Astrocyte (in vitro differentiated cells and primary cell): Measurements from ENCODE around the gene CHCHD6. TPM values are rescaled to one million over a fixed set of nuclear protein-coding genes. Genes with fewer than 3 reads are reported as not detected.
A peak's percentile ranks its signal among the peaks of the same experiment; 100 is the strongest.

Experiments used
- DNase-seq: peaks from one replicate; pipeline ENCODE4 v3.0.0-alpha.2; 2010; ENCODE audit warnings: low read depth
- FAIRE-seq: peaks from 2 replicates; lab custom pipeline; 2011; peaks lifted over from hg19 to GRCh38; lab: Jason Lieb, UNC
- H2AFZ ChIP-seq: 2 replicates; pipeline ENCODE4 v1.6.0; 2012; ENCODE audit warnings: low read depth, low read length, inconsistent platforms
- H3K27ac ChIP-seq: 2 replicates; pipeline ENCODE4 v1.5.1; 2011; ENCODE audit warnings: low read depth, low read length, inconsistent platforms
- H3K27me3 ChIP-seq: 2 replicates; pipeline ENCODE4 v1.6.0; 2011; ENCODE audit warnings: low read length, inconsistent platforms; ENCODE audit not compliant: insufficient read depth
- H3K36me3 ChIP-seq: 2 replicates; pipeline ENCODE4 v1.5.1; 2011; ENCODE audit warnings: low read length, inconsistent platforms; ENCODE audit not compliant: insufficient read depth
- H3K4me1 ChIP-seq: 2 replicates; pipeline ENCODE4 v1.5.1; 2011; ENCODE audit warnings: low read length, inconsistent platforms; ENCODE audit not compliant: insufficient read depth
- H3K4me2 ChIP-seq: 2 replicates; pipeline ENCODE4 v1.6.0; 2012; ENCODE audit warnings: low read length, inconsistent platforms
- H3K4me3 ChIP-seq: 2 replicates; pipeline ENCODE4 v1.5.1; 2011; ENCODE audit warnings: low read depth, mild to moderate bottlenecking, low read length, inconsistent platforms; ENCODE audit not compliant: insufficient read depth
- H3K79me2 ChIP-seq: 2 replicates; pipeline ENCODE4 v1.6.0; 2012; ENCODE audit warnings: mild to moderate bottlenecking, low read length, inconsistent platforms; ENCODE audit not compliant: insufficient read depth
- H3K9ac ChIP-seq: 2 replicates; pipeline ENCODE4 v1.6.0; 2012; ENCODE audit warnings: mild to moderate bottlenecking, low read length, inconsistent platforms
- H3K9me3 ChIP-seq: 2 replicates; pipeline ENCODE4 v1.5.1; 2012; ENCODE audit warnings: low read depth, mild to moderate bottlenecking, low read length, inconsistent platforms; ENCODE audit not compliant: insufficient read depth
- H4K20me1 ChIP-seq: 2 replicates; pipeline ENCODE4 v1.6.0; 2012; ENCODE audit warnings: low read length, inconsistent platforms; ENCODE audit not compliant: insufficient read depth
- H3K27ac Mint-ChIP-seq: one replicate; pipeline ENCODE4 v1.8.0; 2021; ENCODE audit warnings: mild to moderate bottlenecking, mixed read lengths; ENCODE audit not compliant: unreplicated experiment
- H3K27me3 Mint-ChIP-seq: one replicate; pipeline ENCODE4 v1.8.0; 2021; ENCODE audit warnings: low read depth, mixed read lengths; ENCODE audit not compliant: unreplicated experiment
- H3K36me3 Mint-ChIP-seq: one replicate; pipeline ENCODE4 v1.8.0; 2021; ENCODE audit warnings: low read depth, mixed read lengths; ENCODE audit not compliant: unreplicated experiment
- H3K4me1 Mint-ChIP-seq: one replicate; pipeline ENCODE4 v1.8.0; 2021; ENCODE audit warnings: low read depth, mixed read lengths; ENCODE audit not compliant: unreplicated experiment
- H3K4me3 Mint-ChIP-seq: one replicate; pipeline ENCODE4 v1.8.0; 2021; ENCODE audit warnings: mild to moderate bottlenecking, moderate library complexity, mixed read lengths; ENCODE audit not compliant: unreplicated experiment
- H3K9me3 Mint-ChIP-seq: one replicate; pipeline ENCODE4 v1.8.0; 2021; ENCODE audit warnings: mild to moderate bottlenecking, mixed read lengths; ENCODE audit not compliant: unreplicated experiment
- EZH2 ChIP-seq: IDR thresholded peaks from 2 replicates; pipeline ENCODE4 v1.6.1; 2012; ENCODE audit warnings: mild to moderate bottlenecking, low read length, inconsistent platforms; ENCODE audit not compliant: insufficient read depth
- total RNA-seq: library from RNA; stranded (reverse); gene quantifications from 2 replicates; pipeline ENCODE4 v1.2.1, GENCODE V29; 2021
- TF ChIP-seq, protein P1 (sequence below): IDR thresholded peaks from 2 replicates; pipeline ENCODE4 v1.5.1; 2011; ENCODE audit warnings: low read depth, mild to moderate bottlenecking, inconsistent platforms, low read length, moderate library complexity; ENCODE audit not compliant: insufficient read depth

The CHCHD6 gene
- total RNA-seq, 1 donor from 2014 or later: 21.1 TPM

GRCh38 chr3:126743781-126744180, 39.7 kb downstream of the CHCHD6 start:
- Mint-ChIP-seq H3K36me3 (peaks cover 26% of the 10 kb centered on the region), H3K9me3 (peaks cover 6% of the 10 kb centered on the region), H3K4me1 (peaks cover 18% of the 10 kb centered on the region), H3K27ac (no peak overlapping the region), H3K27me3 (peaks cover 1% of the 10 kb centered on the region), H3K4me3 (no peak overlapping the region)
- H3K9ac ChIP-seq: no peak overlapping the region
- H3K4me2 ChIP-seq: no peak overlapping the region
- no peaks in the 10 kb centered on the region for H3K79me2 ChIP-seq
- H3K9me3 ChIP-seq: no peaks in the 10 kb centered on the region
- peaks cover 14% of the 10 kb centered on the region for H3K4me1 ChIP-seq
- no peak overlapping the region for H2AFZ ChIP-seq
- H3K27ac ChIP-seq: no peak overlapping the region
- H3K27me3 ChIP-seq: no peaks in the 10 kb centered on the region
- no peak overlapping the region for H3K4me3 ChIP-seq
- no peak for TF ChIP-seq EZH2
- TF ChIP-seq, protein P1, sequence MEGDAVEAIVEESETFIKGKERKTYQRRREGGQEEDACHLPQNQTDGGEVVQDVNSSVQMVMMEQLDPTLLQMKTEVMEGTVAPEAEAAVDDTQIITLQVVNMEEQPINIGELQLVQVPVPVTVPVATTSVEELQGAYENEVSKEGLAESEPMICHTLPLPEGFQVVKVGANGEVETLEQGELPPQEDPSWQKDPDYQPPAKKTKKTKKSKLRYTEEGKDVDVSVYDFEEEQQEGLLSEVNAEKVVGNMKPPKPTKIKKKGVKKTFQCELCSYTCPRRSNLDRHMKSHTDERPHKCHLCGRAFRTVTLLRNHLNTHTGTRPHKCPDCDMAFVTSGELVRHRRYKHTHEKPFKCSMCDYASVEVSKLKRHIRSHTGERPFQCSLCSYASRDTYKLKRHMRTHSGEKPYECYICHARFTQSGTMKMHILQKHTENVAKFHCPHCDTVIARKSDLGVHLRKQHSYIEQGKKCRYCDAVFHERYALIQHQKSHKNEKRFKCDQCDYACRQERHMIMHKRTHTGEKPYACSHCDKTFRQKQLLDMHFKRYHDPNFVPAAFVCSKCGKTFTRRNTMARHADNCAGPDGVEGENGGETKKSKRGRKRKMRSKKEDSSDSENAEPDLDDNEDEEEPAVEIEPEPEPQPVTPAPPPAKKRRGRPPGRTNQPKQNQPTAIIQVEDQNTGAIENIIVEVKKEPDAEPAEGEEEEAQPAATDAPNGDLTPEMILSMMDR: no peak
- H3K36me3 ChIP-seq: no peaks in the 10 kb centered on the region
- FAIRE-seq: no peak
- H4K20me1 ChIP-seq: peaks cover 12% of the 10 kb centered on the region
- DNase-seq: no peak

- FAIRE-seq: no peak
- Histone ChIP-seq H3K36me3 (no peaks in the 10 kb centered on the region), H4K20me1 (peaks cover 12% of the 10 kb centered on the region), H3K9ac (no peak overlapping the region), H3K4me3 (no peak overlapping the region), H3K27ac (no peak overlapping the region), H3K27me3 (no peaks in the 10 kb centered on the region), H2AFZ (no peak overlapping the region), H3K79me2 (no peaks in the 10 kb centered on the region), H3K9me3 (no peaks in the 10 kb centered on the region), H3K4me2 (peak overlapping the region; percentile 79), H3K4me1 (peaks cover 14% of the 10 kb centered on the region)
- peaks cover 21% of the 10 kb centered on the region for H3K4me1 Mint-ChIP-seq
- peaks cover 24% of the 10 kb centered on the region for H3K36me3 Mint-ChIP-seq
- DNase-seq: no peak
- peak overlapping the region; percentile 89 for H3K27ac Mint-ChIP-seq
- peaks cover 1% of the 10 kb centered on the region for H3K27me3 Mint-ChIP-seq
- TF ChIP-seq, protein P1: no peak
- no peak for TF ChIP-seq EZH2
- H3K9me3 Mint-ChIP-seq: peaks cover 2% of the 10 kb centered on the region
- no peak overlapping the region for H3K4me3 Mint-ChIP-seq
Observed at GRCh38 chr3:126745760-126746394, 41.8 kb downstream of the CHCHD6 start.

GRCh38 chr3:126746395-126747177, 42.5 kb downstream of the CHCHD6 start:
- H3K4me3 ChIP-seq: peak overlapping the region; percentile 21
- no peak overlapping the region for H3K9ac ChIP-seq
- no peaks in the 10 kb centered on the region for H3K36me3 ChIP-seq
- no peaks in the 10 kb centered on the region for H3K9me3 ChIP-seq
- peak overlapping the region; percentile 89 for H3K27ac Mint-ChIP-seq
- peak overlapping the region; percentile 19 for H2AFZ ChIP-seq
- H3K4me2 ChIP-seq: peak overlapping the region; percentile 79
- H3K79me2 ChIP-seq: no peaks in the 10 kb centered on the region
- H3K4me3 Mint-ChIP-seq: no peak overlapping the region
- H3K27ac ChIP-seq: no peak overlapping the region
- DNase-seq (peak; percentile 74), FAIRE-seq (no peak)
- H3K27me3 Mint-ChIP-seq: peaks cover 1% of the 10 kb centered on the region
- H3K4me1 Mint-ChIP-seq: peaks cover 21% of the 10 kb centered on the region
- peaks cover 2% of the 10 kb centered on the region for H3K9me3 Mint-ChIP-seq
- H3K27me3 ChIP-seq: no peaks in the 10 kb centered on the region
- TF ChIP-seq, protein P1: peak; percentile 17
- TF ChIP-seq EZH2: no peak
- peaks cover 20% of the 10 kb centered on the region for H3K36me3 Mint-ChIP-seq
- H4K20me1 ChIP-seq: peaks cover 10% of the 10 kb centered on the region
- H3K4me1 ChIP-seq: peaks cover 14% of the 10 kb centered on the region
